Activated B cell treated with CpG ODN at 0.5 μM for 24 hours (primary cell): ENCODE measurements around the gene SLCO4A1. TPM values are rescaled to one million over a fixed set of nuclear protein-coding genes. Genes with fewer than 3 reads are reported as not detected.

Experiments
- ATAC-seq: fragments of 200-7000 bp; cut with Tn5 transposase; one replicate; pipeline ENCODE4 v1.10.0; 2021; ENCODE audit warnings: low read depth, mild to moderate bottlenecking, moderate library complexity
- CTCF ChIA-PET: fragments of 350-600 bp; sonication (Branson Sonifier 250); formaldehyde crosslinking; loops from one replicate; lab custom pipeline; 2021; ENCODE audit warnings: antibody characterized with exemption; lab: Charles Lee
- POLR2A ChIA-PET: fragments of 350-600 bp; sonication (Branson Sonifier 250); formaldehyde crosslinking; loops from one replicate; lab custom pipeline; 2021; ENCODE audit warnings: antibody characterized with exemption; lab: Charles Lee
- DNase-seq: peaks from one replicate; pipeline ENCODE4 v3.0.0; 2022
- H3K27ac Mint-ChIP-seq: one replicate; pipeline ENCODE4 v1.8.0; 2020; ENCODE audit warnings: mixed read lengths
- H3K27me3 Mint-ChIP-seq: one replicate; pipeline ENCODE4 v1.8.0; 2021; ENCODE audit warnings: mixed read lengths
- H3K36me3 Mint-ChIP-seq: one replicate; pipeline ENCODE4 v1.8.0; 2021; ENCODE audit warnings: low read depth, mixed read lengths
- H3K4me1 Mint-ChIP-seq: one replicate; pipeline ENCODE4 v1.8.0; 2021; ENCODE audit warnings: mixed read lengths
- H3K4me3 Mint-ChIP-seq: one replicate; pipeline ENCODE4 v1.8.0; 2020; ENCODE audit warnings: mild to moderate bottlenecking, mixed read lengths
- H3K9me3 Mint-ChIP-seq: one replicate; pipeline ENCODE4 v1.8.0; 2020; ENCODE audit warnings: mixed read lengths
- CTCF ChIP-seq: fragments of 200-600 bp; IDR thresholded peaks from one replicate; pipeline ENCODE4 v1.8.0; 2022; ENCODE audit warnings: antibody characterized with exemption, mild to moderate bottlenecking
- intact Hi-C: fragments of 100-400 bp; cut with micrococcal nuclease; formaldehyde crosslinking; loops from one replicate; pipeline ENCODE4 v1.15.1; 2024
- total RNA-seq: library from RNA; stranded (reverse); gene quantifications from 2 replicates; pipeline ENCODE4 v1.2.3, GENCODE V29; 2022

Gene SLCO4A1
- total RNA-seq, 1 donor from 2014 or later = 38.9 TPM

GRCh38 chr20:62636446-62636845 is 5.9 kb upstream of the SLCO4A1 start:
- CTCF ChIA-PET = no interaction called here
- peaks cover 10% of the 10 kb centered on the region for H3K27me3 Mint-ChIP-seq
- H3K4me1 Mint-ChIP-seq = peaks cover 2% of the 10 kb centered on the region
- H3K36me3 Mint-ChIP-seq = no peaks in the 10 kb centered on the region
- TF ChIP-seq CTCF = no peak
- H3K4me3 Mint-ChIP-seq = no peak overlapping the region
- POLR2A ChIA-PET = interaction anchor here (2.2 kb wide), 1 partner anchor 13 kb away, joined by 10 read pairs; no protein-coding TSS in a partner anchor
- no peaks in the 10 kb centered on the region for H3K9me3 Mint-ChIP-seq
- ATAC-seq = no peak
- DNase-seq = no peak
- no peak overlapping the region for H3K27ac Mint-ChIP-seq
- intact Hi-C loops = no loop called here

GRCh38 chr20:62637110-62637509 is 5.2 kb upstream of the SLCO4A1 start:
- no peak overlapping the region for H3K27ac Mint-ChIP-seq
- intact Hi-C loops = no loop called here
- no peak for DNase-seq
- TF ChIP-seq CTCF = no peak
- ChIA-PET POLR2A (interaction anchor here (2.2 kb wide), 1 partner anchor 13 kb away, joined by 10 read pairs; no protein-coding TSS in a partner anchor), CTCF (interaction anchor here (1.2 to 1.4 kb wide), 2 partner anchors 20 to 137 kb away, joined by 3 to 4 read pairs; no protein-coding TSS in a partner anchor)
- peaks cover 10% of the 10 kb centered on the region for H3K27me3 Mint-ChIP-seq
- H3K36me3 Mint-ChIP-seq = no peaks in the 10 kb centered on the region
- H3K9me3 Mint-ChIP-seq = no peaks in the 10 kb centered on the region
- ATAC-seq = no peak
- peaks cover 6% of the 10 kb centered on the region for H3K4me1 Mint-ChIP-seq
- H3K4me3 Mint-ChIP-seq = no peak overlapping the region

GRCh38 chr20:62637521-62638054 is 4.7 kb upstream of the SLCO4A1 start:
- TF ChIP-seq CTCF = no peak
- Mint-ChIP-seq H3K36me3 (no peaks in the 10 kb centered on the region), H3K9me3 (no peaks in the 10 kb centered on the region), H3K27ac (no peak overlapping the region), H3K27me3 (peaks cover 10% of the 10 kb centered on the region), H3K4me3 (no peak overlapping the region), H3K4me1 (peaks cover 6% of the 10 kb centered on the region)
- ATAC-seq = no peak
- no peak for DNase-seq
- POLR2A ChIA-PET = interaction anchor here (2.2 kb wide), 1 partner anchor 14 kb away, joined by 10 read pairs; no protein-coding TSS in a partner anchor
- CTCF ChIA-PET = interaction anchor here (1.2 to 1.4 kb wide), 2 partner anchors 20 to 138 kb away, joined by 3 to 4 read pairs; no protein-coding TSS in a partner anchor
- intact Hi-C loops = no loop called here

GRCh38 chr20:62638055-62638570 is 4.2 kb upstream of the SLCO4A1 start:
- Mint-ChIP-seq H3K36me3 (no peaks in the 10 kb centered on the region), H3K27ac (no peak overlapping the region), H3K9me3 (no peaks in the 10 kb centered on the region), H3K4me1 (peaks cover 6% of the 10 kb centered on the region), H3K27me3 (peaks cover 10% of the 10 kb centered on the region), H3K4me3 (no peak overlapping the region)
- no peak for TF ChIP-seq CTCF
- ChIA-PET CTCF (interaction anchor here (1.2 to 1.4 kb wide), 2 partner anchors 21 to 138 kb away, joined by 3 to 4 read pairs; no protein-coding TSS in a partner anchor), POLR2A (interaction anchor here (2.2 kb wide), 1 partner anchor 14 kb away, joined by 10 read pairs; no protein-coding TSS in a partner anchor)
- intact Hi-C loops = no loop called here
- ATAC-seq (no peak), DNase-seq (no peak)

GRCh38 chr20:62638679-62639406 is 3.5 kb upstream of the SLCO4A1 start:
- Mint-ChIP-seq H3K4me1 (peaks cover 12% of the 10 kb centered on the region), H3K27me3 (peaks cover 10% of the 10 kb centered on the region), H3K36me3 (no peaks in the 10 kb centered on the region), H3K4me3 (no peak overlapping the region), H3K9me3 (no peaks in the 10 kb centered on the region), H3K27ac (no peak overlapping the region)
- intact Hi-C loops = no loop called here
- DNase-seq (no peak), ATAC-seq (no peak)
- ChIA-PET POLR2A (interaction anchor here (5.5 to 7.0 kb wide), 2 partner anchors 13 kb away, joined by 96 to 147 read pairs; no protein-coding TSS in a partner anchor), CTCF (interaction anchor here (1.4 kb wide), 1 partner anchor 21 kb away, joined by 4 read pairs; no protein-coding TSS in a partner anchor)
- TF ChIP-seq CTCF = no peak
